Activated naive CD4-positive, alpha-beta T cell treated with anti-CD3 and anti-CD28 coated beads, Interleukin-2, amount 50 U/mL, for 16 hours (primary cell): ENCODE measurements around the gene KAZN.

Experiments used
- DNase-seq: peaks from one replicate; pipeline ENCODE4 v3.0.0-alpha.2; 2020

KAZN gene

GRCh38 chr1:14999441-14999840 is 401.0 kb downstream of the KAZN start:
- DNase-seq = no peak

GRCh38 chr1:15000030-15000429 is 401.5 kb downstream of the KAZN start:
- DNase-seq = no peak

GRCh38 chr1:15000671-15001070 is 402.2 kb downstream of the KAZN start:
- no peak for DNase-seq

GRCh38 chr1:15001317-15001915 is 402.9 kb downstream of the KAZN start:
- no peak for DNase-seq

DNA sequence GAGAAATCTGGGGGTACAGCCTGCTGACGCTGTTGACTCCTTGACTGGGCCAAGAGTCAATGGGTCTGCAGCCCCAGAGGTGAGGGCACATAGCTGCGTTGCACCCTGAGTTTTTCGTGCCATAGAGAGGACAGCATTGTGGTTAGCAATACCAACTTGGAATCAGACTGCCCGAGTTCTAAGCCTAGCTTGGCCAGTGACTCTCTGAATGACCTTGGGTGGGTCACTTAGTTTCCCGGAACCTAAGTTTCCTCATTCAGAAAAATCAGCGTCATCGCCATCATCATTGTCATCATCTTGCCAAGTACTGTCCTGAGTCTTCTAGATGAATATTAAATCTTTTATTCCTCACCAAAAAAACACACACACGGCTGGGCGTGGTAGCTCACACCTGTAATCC is 403.8 kb downstream of the KAZN start:
- no peak for DNase-seq

DNA sequence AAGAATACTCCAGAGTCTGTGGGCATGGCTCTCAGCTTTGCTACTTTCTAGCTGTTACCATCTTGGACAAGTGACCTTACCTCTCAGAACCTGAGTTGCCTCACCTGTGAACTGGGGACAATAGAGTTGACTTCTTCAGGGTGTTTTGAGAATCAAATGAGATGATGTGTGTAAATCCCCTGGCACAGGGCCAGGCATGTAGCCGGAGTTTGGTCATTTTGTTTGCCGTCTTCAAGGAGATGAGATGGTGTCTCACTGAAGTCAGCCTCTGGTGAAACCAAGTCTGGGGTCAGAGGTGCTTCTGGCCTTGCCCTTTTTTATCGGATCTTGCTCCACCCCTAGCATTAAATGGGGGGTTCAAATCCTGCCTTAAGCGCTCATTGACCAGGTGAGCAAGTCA is 405.9 kb downstream of the KAZN start:
- no peak for DNase-seq

DNA sequence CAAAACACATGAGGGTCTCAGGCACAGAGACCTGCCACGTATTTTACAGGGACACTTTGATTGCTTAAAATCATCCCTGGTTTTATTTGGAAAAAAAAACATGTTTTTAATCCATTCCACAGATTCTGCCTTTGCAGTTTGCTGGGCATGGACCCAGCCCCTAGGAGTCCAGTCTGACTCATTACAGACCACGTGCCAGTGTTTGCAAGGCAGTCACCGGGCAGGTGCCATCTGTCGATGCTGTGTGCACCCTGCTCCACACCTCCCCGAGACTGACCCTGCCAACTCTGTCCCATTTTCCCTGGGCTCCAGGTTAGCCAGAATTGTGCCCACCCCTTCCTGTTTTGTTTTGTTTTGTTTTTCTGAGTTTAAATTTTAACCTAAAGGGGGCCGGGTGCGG is 406.6 kb downstream of the KAZN start:
- no peak for DNase-seq

GRCh38 chr1:15007368-15007767 is 408.9 kb downstream of the KAZN start:
- no peak for DNase-seq

DNA sequence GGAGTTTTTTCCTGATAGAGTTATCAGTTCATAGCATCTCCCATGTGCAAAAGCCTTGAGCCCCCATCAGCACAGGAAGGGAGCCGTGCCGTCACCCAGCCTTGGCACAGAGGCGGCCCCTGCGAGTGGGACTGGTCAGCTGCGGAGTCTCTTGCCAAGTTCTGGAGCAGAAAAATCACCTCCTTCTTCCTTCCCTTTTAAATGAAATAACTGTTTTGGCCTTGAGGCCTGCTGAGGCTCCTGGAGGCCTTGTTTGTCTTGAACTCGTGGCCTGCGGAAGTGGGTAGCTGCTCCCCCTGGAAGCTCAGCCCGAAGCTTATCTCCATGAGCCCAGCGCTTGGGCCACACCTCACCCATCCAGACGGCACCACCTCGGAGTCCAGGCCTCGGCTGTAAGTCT is 409.4 kb downstream of the KAZN start:
- no peak for DNase-seq

GRCh38 chr1:15008783-15009729 is 410.6 kb downstream of the KAZN start:
- no peak for DNase-seq

DNA sequence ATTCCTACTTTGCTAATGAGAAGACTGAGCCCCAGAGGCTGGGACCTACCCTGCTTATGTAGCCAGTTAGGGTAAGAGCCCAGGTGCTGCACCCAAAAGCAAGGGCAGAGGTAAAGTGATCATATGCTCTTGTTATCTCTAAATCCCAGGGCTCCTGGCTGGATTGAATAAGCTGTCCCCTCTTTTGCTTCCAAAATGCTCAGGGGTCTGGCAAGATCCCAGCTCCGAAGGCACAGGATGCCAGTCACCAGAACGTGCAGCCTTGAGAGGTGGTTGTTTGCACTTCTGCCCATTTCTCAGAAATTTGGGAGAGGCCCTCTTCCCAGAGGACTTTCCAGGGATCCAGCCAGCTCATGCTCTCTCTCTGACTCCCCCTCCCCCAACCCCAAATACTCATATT is 412.7 kb downstream of the KAZN start:
- no peak for DNase-seq

DNA sequence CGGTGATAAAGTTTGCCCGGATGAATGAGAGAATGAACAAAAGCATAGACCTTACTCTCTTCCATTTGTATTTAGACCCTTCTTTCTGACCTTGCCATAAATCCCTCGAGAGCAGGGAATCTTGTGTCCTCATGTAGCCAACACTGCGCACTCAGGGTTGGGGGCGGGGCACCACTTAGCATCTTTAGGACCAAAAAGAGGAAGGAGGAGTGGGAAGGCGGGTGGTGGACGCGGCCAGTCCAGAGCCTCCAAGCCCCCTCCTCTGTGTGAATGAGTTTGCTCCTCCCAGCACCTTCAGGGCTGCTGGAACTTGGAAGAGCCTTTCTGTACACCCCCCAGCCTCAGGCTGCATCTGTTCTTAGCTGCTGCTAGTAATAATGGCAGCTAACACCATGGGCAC is 413.2 kb downstream of the KAZN start:
- DNase-seq = no peak

DNA sequence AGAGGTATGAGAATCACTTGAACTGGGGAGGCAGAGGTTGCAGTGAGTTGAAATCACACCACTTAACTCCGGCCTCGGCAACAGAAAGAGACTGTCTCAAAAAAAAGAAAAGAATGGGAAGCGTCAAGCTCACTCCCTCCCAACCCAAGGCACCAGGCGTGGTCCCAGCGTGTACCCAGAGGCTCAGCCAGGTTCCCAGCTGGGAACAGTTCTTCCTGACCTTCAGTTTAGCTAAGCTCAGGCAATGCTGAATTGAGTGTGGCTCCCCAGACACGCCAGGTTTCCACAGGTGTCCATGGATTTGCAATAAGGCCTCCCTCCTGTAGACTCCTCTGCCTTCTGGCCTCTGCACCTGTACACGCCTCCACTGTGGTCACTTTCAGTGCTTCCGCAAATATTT is 414.3 kb downstream of the KAZN start:
- DNase-seq = no peak

- DNase-seq = no peak
These were observed 415.3 kb downstream of the KAZN start for GRCh38 chr1:15013767-15014166.

DNA sequence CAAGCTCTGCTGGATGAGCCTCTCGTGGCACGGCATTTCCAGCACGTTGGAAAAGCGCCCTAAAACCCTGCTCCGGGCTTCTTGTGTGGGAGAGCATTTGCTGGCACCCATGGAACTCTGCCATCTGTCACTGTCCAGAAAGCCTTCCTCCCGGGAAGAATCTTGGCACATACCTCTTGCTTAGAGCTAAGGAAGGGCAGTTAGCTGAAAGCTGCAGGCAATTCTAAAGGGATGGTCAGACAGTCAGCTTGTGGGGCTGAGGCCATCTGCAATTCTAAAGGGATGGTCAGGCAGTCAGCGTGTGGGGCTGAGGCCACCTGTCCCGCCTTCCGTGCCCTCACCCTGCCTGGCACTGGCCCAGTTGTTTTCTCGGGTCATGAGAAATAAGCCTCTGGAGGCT is 416.0 kb downstream of the KAZN start:
- DNase-seq = no peak

GRCh38 chr1:15016001-15016400 is 417.5 kb downstream of the KAZN start:
- DNase-seq = no peak

DNA sequence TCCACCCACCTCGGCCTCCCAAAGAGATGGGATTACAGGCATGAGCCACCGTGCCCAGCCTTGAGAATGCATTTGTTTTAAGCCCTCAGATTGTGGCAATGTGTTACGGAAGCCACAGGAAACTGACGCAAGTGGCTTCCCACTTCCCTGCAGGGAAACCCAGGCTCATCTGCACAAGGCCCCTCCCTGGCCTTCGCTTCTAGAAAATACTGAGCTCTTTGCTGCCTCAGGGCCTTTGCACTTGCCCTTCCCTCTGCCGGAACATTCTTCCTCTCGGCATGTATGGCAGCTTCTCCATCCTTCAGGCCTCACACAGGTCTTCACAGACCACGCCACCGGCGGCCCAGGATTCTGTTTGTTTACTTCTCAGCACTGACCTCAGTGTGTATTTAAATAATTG is 418.0 kb downstream of the KAZN start:
- no peak for DNase-seq

DNA sequence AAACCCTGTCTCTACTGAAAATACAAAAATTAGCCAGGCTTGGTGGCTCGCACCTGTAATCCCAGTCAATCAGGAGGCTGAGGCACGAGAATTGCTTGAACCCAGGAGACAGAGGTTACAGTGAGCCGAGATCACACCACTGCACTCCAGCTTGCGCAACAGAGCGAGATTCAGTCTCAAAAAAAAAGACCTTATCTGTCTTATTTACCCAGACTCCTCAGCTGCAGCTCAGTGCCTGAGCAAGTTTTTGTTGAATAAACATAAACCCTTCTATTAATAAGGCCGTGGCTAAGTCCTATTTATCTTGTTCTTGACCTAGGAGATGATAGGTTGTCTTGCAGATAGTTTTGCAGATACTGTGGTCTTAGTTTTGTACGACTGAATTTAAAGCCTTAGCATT is 418.6 kb downstream of the KAZN start:
- no peak for DNase-seq

GRCh38 chr1:15018767-15019166 is 420.3 kb downstream of the KAZN start:
- no peak for DNase-seq

GRCh38 chr1:15020943-15021745 is 422.7 kb downstream of the KAZN start:
- DNase-seq = no peak

GRCh38 chr1:15022048-15022447 is 423.6 kb downstream of the KAZN start:
- no peak for DNase-seq

GRCh38 chr1:15023205-15023604 is 424.7 kb downstream of the KAZN start:
- DNase-seq = no peak

- no peak for DNase-seq
These were observed 425.5 kb downstream of the KAZN start for GRCh38 chr1:15023976-15024375.

DNA sequence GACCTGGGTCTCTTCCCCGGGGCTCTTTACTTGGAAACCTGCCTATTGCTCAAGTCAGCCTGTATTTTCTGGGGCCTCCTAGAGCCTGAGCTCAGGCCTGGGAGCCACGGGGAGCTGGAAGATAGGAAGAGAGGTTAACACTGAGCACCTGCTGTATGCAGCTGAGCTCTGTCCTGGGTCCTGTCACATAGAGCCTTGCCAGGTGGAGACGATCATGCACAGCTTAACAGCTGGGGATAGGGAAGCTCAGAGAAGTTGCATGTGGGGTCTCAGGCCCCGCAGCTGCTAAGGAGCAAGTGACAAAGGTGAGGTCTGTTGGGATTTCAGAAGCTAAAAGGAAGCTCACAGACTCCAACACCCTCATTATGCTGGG is 427.6 kb downstream of the KAZN start:
- DNase-seq = no peak
